Right renal pelvis (tissue), 4 donors: ENCODE measurements around the gene CPAMD8. TPM values are rescaled to one million over a fixed set of nuclear protein-coding genes. Genes with fewer than 3 reads are reported as not detected.
"Not testable (repeated sequence)": the region's sequence is repeated elsewhere in the genome, so short reads cannot be mapped to it uniquely, and the experiment has no call there.

Source experiments
- DNase-seq, 4 donors: peaks; one replicate each; pipeline ENCODE4 v3.0.0-alpha.2; 2013; ENCODE audit warnings: low read depth in 4 of 4, low spot score in 3 of 4, missing footprints in 1 of 4
- polyA plus RNA-seq, 4 donors: library from polyadenylated mRNA; unstranded; fragments of 120-200 nt; gene quantifications; one replicate each; pipeline ENCODE4 v1.2.1, GENCODE V29; 2013; ENCODE audit not compliant: insufficient read length in 4 of 4

Gene CPAMD8
- polyA plus RNA-seq, 4 donors, result 35.9 to 50.0 (median 41.7) TPM

DNA sequence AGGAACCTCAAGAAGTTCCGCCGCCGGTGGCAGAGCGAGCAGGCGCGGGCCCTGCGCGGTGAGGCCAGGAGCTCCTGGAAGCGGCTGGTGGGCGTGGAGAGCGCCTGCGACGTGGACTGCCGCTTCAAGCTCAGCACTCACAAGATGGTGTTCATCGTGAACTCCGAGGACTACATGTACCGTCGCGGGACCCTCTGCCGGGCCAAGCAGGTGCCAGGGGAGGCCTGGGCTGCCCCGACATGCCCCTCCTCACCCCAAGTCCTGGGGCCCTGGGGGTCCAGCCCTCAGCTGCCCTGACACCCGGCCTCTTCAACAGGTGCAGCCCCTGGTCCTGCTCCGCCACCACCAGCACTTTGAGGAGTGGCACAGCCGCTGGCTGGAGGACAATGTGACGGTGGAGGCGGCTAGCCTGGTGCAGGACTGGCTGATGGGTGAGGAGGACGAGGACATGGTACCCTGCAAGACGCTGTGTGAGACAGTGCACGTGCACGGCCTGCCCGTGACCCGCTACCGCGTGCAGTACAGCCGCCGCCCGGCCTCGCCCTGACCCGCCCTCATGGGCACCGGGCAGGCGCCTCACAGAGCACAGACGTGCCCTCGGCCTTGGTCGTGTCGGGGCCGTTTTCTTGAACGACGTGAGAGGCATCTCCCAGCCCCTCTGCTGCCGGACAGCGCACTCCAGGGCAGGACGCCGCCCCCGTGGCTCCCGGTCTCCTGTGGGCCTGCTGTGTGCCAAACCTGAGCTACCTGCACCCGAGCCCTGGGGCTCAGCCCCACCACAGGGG, 148.2 kb downstream of the CPAMD8 start:
- no peak for DNase-seq

DNA sequence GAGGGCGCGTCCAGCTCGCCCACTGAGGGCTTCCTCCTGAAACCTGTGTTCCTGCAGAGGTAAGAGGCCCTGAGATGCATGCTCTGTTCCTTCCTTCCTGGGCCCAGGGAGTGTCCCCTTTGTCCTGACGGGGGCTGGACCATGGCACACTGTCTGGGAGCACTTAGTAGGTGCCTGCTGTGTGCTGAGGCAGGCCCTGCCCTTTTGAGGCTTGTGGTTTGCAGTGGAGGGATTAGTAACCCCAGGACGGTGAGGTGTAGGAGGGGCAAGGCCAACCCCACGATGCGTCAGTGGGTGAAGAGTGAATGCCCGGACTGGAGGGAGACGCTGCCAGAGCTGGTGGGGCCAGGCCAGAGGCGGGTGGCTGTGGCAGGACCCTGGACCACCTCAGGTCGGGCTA, 149.0 kb downstream of the CPAMD8 start:
- no peak for DNase-seq

DNA sequence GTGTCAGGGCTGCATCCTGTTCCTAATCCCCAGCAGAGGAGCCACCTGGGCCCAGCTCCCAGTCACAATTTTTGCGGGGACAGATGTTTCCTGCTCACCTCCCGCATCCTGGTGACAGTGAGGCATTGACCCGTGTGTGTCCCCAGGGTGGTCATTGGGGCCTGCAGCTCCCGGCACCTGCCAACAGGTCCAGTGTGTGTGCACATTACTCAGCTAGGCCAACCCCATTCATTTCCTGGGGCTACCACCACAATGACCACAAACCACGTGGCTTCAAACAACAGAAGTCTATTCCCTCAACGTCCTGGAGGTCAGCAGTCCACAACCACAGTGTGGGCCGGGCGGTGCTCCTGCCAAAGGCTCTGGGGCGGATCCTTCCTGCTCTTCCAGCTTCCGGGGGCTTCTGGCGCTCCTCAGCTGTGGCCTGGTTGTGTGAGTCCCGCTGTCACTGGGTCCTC, 149.7 kb downstream of the CPAMD8 start:
- DNase-seq, result no peak

DNA sequence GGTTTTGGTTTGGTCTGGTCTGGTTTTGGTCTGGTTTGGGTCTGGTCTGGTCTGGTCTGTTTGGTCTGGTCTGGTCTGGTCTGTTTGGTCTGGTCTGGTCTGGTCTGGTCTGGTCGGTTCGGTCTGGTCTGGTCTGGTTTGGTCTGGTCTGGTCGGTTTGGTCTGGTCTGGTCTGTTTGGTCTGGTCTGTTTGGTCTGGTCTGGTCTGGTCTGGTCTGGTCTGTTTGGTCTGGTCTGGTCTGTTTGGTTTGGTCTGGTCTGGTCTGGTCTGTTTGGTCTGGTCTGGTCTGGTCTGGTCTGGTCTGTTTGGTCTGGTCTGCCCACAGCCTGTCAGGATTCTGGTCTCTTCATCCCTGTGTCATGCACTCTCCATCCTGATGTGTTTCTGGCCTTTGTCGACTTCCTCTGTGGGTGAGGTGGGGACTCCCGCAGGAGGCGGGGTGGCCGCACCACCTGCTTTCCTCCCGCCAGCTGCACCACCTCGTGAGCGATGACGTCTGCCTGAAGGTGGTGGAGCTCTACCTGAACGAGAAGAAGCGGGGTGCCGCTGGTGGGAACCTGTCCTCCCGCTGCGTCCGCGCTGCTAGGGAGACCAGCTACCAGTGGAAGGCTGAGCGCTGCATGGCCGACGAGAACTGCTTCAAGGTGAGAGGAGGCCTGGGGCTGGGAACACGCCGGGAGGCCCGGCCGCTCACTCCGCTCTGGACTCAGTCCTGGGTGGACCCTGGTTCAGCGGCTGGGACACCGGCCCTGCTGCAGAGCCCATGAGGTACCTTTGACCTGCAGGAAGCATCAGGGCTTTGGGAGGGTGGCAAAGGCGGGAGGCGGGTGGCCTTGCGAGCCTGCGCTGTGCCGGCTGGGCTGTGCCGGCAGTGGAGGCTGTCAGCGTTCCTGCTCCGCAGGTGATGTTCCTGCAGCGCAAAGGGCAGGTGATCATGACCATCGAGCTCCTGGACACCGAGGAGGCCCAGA, 150.7 kb downstream of the CPAMD8 start:
- DNase-seq, result no peak

DNA sequence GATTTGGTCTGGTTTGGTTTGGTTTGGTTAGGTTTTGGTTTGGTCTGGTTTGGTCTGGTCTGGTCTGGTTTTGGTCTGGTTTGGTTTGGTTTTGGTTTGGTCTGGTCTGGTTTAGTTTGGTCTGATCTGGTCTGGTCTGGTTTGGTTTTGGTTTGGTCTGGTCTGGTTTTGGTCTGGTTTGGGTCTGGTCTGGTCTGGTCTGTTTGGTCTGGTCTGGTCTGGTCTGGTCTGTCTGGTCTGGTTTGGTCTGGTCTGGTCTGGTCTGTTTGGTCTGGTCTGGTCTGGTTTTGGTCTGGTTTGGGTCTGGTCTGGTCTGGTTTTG, 151.7 kb downstream of the CPAMD8 start:
- DNase-seq, result not testable (repeated sequence)

GRCh38 chr19:16874250-16874977, 152.2 kb downstream of the CPAMD8 start:
- no peak for DNase-seq

GRCh38 chr19:16873594-16873993, 153.0 kb downstream of the CPAMD8 start:
- no peak for DNase-seq

DNA sequence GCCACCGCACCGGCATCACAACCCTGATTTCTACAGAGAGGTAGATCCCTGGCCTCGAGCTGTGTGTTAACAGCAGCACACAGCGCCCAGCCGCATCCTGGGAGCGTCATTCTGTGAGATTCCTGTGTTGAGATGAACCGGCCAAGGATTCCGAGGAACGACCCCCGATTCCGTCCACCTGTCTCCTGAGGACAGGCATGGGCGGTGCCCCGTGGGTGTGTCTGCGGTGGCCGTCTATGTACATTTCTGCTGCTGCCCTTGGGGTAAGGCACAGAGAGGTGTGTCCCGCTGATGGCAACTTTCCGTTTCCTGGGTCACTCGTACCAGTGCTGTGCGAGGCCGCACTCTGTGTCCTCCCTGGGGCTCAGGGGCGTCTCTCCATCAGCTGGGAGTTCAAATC, 153.9 kb downstream of the CPAMD8 start:
- no peak for DNase-seq

DNA sequence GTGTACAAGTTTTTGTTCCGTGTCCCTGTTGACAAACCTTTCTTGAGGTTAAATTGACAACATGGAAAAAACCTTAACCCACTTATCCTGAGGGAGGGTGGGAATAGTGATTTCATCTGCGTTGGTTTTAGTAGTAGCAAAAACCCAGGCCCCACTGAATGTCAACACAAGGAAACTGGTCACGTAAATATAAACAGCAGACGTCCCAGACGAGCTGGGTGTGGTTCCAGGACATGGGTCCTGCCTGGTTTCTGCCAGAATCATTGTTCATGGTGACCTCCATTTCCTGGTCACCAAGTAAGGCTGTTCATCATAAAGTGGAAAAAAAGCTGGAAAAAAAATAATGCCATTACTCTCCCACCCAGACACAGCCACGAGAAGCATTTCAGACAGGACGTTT, 154.7 kb downstream of the CPAMD8 start:
- DNase-seq, result no peak

GRCh38 chr19:16869331-16869972, 157.2 kb downstream of the CPAMD8 start:
- no peak for DNase-seq

DNA sequence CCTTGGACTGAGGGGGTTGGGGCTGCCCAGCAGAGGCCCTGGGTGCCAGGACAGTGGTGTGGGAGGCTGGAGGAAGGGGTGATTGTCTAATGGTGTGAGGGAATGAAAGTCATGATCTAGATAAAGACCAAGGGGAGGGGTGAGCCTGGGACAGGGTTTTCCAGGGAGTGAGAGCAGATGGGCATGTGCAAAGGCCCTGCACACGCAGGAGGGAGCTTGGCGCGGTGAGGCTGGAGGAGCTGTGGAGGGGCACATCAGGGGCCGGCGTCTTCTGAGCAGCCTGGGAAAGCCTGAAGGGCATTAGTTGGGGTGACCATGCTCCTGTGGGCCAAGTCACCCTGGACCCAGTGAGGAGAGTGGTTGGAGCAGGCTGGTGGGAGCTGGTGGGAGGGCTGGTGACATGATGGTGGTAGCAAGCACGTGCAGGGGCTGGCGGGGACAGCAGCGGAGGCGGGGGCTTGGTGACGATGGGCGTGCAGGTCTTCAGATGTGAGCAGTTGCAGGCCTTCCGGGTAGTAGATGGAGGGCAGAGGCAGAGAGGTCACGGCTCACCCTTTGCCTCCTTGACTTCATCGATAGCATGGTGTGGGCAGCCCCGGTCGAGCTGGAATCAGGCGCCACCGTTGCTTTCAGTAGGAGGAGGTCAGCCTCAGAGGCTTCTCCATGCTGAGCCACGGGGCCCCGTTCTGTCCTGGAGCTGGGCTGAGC, 158.0 kb downstream of the CPAMD8 start:
- no peak for DNase-seq

GRCh38 chr19:16867211-16867610, 159.4 kb downstream of the CPAMD8 start:
- DNase-seq, result no peak

DNA sequence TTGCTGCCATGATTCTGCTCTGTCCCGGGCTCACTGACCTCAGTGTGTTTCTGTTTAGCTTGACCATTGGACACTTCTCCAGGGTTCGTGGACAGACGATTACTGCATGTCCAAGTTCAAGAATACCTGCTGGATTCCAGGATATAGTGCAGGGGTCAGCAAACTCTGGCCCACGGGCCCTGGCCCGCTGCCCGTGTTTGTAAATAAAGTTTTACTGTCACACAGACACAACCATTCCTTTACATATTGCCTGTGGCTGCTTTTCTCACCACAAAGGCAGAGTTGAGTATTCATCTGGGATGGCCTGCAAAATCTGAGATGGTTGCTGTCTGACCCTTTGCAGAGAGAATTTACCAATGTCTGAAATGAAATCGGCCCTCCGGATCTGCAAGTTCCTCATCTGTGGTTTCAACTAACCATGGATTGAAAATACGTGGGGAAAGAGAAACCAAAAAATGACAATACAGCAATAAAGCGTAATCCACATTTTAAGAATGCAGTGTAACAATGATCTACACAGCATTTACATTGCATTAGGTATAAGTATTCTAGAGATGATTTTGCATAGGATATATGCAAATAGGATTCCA, 163.7 kb downstream of the CPAMD8 start:
- DNase-seq, result no peak

- no peak for DNase-seq
Observed at GRCh38 chr19:16861834-16862233, 164.8 kb downstream of the CPAMD8 start.

DNA sequence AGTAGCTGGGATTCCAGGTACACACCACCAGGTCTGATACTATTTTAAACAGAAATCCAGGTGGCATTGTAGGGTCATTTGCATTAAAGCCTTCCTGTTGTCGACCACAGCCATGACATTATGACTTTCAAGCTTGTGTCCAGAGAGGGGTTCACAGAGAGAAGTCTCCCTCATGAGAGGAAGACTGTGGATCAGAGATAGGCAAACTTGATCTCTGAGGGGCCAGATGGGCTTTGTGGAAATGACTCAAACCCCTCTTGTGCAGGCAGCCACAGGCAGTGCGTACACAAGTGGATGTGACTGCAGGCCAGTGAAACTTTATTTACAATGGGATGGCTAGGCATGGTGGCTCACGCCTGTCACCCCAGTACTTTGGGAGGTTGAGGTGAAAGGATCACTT, 165.6 kb downstream of the CPAMD8 start:
- DNase-seq, result no peak

- DNase-seq, result no peak
Observed at GRCh38 chr19:16860118-16860517, 166.5 kb downstream of the CPAMD8 start.

- DNase-seq, result no peak
Observed at GRCh38 chr19:16859626-16860025, 167.0 kb downstream of the CPAMD8 start.

DNA sequence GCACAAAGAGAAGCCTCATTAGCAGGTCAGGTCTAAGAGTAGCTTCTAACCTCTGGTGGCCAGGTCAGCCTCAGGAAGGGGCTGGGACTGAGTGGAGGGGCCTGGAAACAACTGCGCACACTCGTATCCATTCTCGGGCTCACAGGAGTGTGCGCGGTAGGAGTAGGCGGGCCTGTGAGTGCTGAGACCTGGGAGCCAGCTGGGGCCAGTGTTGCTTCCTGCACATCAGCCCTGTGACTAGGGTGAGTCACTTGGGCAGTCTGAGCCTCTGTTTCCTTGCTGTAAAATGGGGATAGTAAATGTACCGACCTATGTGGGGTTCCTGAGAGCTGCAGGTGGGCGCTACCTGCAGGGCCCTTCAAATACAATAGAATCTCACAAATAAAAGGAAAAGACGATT, 170.5 kb downstream of the CPAMD8 start:
- DNase-seq, result no peak

GRCh38 chr19:16853066-16853465, 173.5 kb downstream of the CPAMD8 start:
- DNase-seq, result no peak
